HTERT RPE-1 (cell line): ENCODE results near the gene EEF1E1.

Experiments
- in situ Hi-C: fragments of 300-500 bp; cut with MboI; formaldehyde crosslinking; loops from 4 replicates; pipeline ENCODE4 v1.14.3; 2020; ENCODE audit warnings: low sequenced_read_pairs

EEF1E1 gene

GRCh38 chr6:8088886-8089285 lies 13.5 kb downstream of the EEF1E1 start:
- in situ Hi-C loops = no loop called here

GRCh38 chr6:8087870-8088754 lies 14.2 kb downstream of the EEF1E1 start:
- in situ Hi-C loops = no loop called here

GRCh38 chr6:8086755-8087306 lies 15.5 kb downstream of the EEF1E1 start:
- in situ Hi-C loops = no loop called here

- in situ Hi-C loops = no loop called here
These were observed 17.3 kb downstream of the EEF1E1 start for GRCh38 chr6:8085053-8085511.

- in situ Hi-C loops = no loop called here
These were observed 17.8 kb downstream of the EEF1E1 start for GRCh38 chr6:8084586-8084985.

GRCh38 chr6:8082954-8083858 lies 19.1 kb downstream of the EEF1E1 start:
- in situ Hi-C loops = no loop called here

- in situ Hi-C loops = no loop called here
These were observed 19.8 kb downstream of the EEF1E1 start for GRCh38 chr6:8082572-8082953.

GRCh38 chr6:8080362-8081151 lies 21.8 kb downstream of the EEF1E1 start:
- in situ Hi-C loops = no loop called here

GRCh38 chr6:8079126-8079525 lies 23.2 kb downstream of the EEF1E1 start:
- in situ Hi-C loops = no loop called here

- in situ Hi-C loops = no loop called here
These were observed 24.4 kb downstream of the EEF1E1 start for GRCh38 chr6:8077991-8078390.

GRCh38 chr6:8075704-8076103 lies 26.6 kb downstream of the EEF1E1 start:
- in situ Hi-C loops = no loop called here

- in situ Hi-C loops = no loop called here
These were observed 27.2 kb downstream of the EEF1E1 start for GRCh38 chr6:8075185-8075584.

- in situ Hi-C loops = no loop called here
These were observed 28.1 kb downstream of the EEF1E1 start for GRCh38 chr6:8074213-8074612.

- in situ Hi-C loops = no loop called here
These were observed 28.6 kb downstream of the EEF1E1 start for GRCh38 chr6:8073758-8074157.

GRCh38 chr6:8070718-8071117 lies 31.6 kb downstream of the EEF1E1 start:
- in situ Hi-C loops = no loop called here

GRCh38 chr6:8069631-8070284 lies 32.6 kb downstream of the EEF1E1 start:
- in situ Hi-C loops = no loop called here

GRCh38 chr6:8069151-8069550 lies 33.2 kb downstream of the EEF1E1 start:
- in situ Hi-C loops = no loop called here

- in situ Hi-C loops = no loop called here
These were observed 36.2 kb downstream of the EEF1E1 start for GRCh38 chr6:8066108-8066507.

GRCh38 chr6:8065519-8065911 lies 36.8 kb downstream of the EEF1E1 start:
- in situ Hi-C loops = no loop called here
